Uterus (tissue), 4 donors: Measurements from ENCODE around the gene ADSS1. TPM values are rescaled to one million over a fixed set of nuclear protein-coding genes. Genes with fewer than 3 reads are reported as not detected.

Source experiments
- DNase-seq, 2 donors: peaks; one replicate each; pipeline ENCODE4 v3.0.0-alpha.2; 2019 to 2020
- H3K27ac ChIP-seq, 2 donors: fragments of 200-600 bp; sonication (generic); 1 replicate in 1 of 2; 2 replicates in 1 of 2; pipeline ENCODE4 v1.5.1; 2016 to 2018
- H3K27me3 ChIP-seq, 2 donors: fragments of 200-600 bp; sonication (generic); one replicate each; pipeline ENCODE4 v1.5.1; 2018 to 2019; ENCODE audit warnings: control low read depth in 1 of 2
- H3K36me3 ChIP-seq, 2 donors: fragments of 200-600 bp; sonication (generic); one replicate each; pipeline ENCODE4 v1.5.1; 2019; ENCODE audit warnings: control low read depth in 1 of 2
- H3K4me1 ChIP-seq, 2 donors: fragments of 200-600 bp; sonication (generic); one replicate each; pipeline ENCODE4 v1.5.1; 2018 to 2019; ENCODE audit warnings: control low read depth in 1 of 2
- H3K4me3 ChIP-seq, 2 donors: fragments of 200-600 bp; sonication (generic); 1 replicate in 1 of 2; 2 replicates in 1 of 2; pipeline ENCODE4 v1.5.1; 2018 to 2019; ENCODE audit warnings: mild to moderate bottlenecking in 1 of 2
- H3K9me3 ChIP-seq, 2 donors: fragments of 200-600 bp; sonication (generic); one replicate each; pipeline ENCODE4 v1.5.1; 2019; ENCODE audit warnings: control low read depth in 1 of 2
- POLR2A ChIP-seq, 2 donors: fragments of 450-650 bp; IDR thresholded peaks; one replicate each; pipeline ENCODE4 v1.6.1; 2016; ENCODE audit warnings: antibody characterized with exemption in 2 of 2, mild to moderate bottlenecking in 1 of 2, moderate library complexity in 1 of 2
- intact Hi-C: fragments of 100-400 bp; cut with DNase I; formaldehyde crosslinking; loops from one replicate; pipeline ENCODE4 v1.15.1; 2023; ENCODE audit warnings: low total_unique reads
- total RNA-seq, 4 donors: library from RNA; depleted of rRNA in 3 of 4; stranded (reverse); fragments of >200 nt in 3 of 4; gene quantifications; one replicate each; pipeline versions ENCODE4 v1.1.0 to v1.2.4, GENCODE V29; 2014 to 2023
- TF ChIP-seq, protein P1 (sequence below), 4 experiments: fragments of 200-600 bp in 2 of 4; fragments of 450-650 bp in 2 of 4; sonication (generic) in 2 of 4; IDR thresholded peaks; one replicate each; pipeline ENCODE4 v1.5.1; 2016 to 2019; ENCODE audit warnings: antibody characterized with exemption in 4 of 4, mild to moderate bottlenecking in 2 of 4, moderate library complexity in 1 of 4
- donor health status: DM: yes; HTN: yes; CAD: no.

Gene ADSS1
- total RNA-seq, 4 donors from 2014 or later: 7.0 to 11.7 TPM; not detected in 2

DNA sequence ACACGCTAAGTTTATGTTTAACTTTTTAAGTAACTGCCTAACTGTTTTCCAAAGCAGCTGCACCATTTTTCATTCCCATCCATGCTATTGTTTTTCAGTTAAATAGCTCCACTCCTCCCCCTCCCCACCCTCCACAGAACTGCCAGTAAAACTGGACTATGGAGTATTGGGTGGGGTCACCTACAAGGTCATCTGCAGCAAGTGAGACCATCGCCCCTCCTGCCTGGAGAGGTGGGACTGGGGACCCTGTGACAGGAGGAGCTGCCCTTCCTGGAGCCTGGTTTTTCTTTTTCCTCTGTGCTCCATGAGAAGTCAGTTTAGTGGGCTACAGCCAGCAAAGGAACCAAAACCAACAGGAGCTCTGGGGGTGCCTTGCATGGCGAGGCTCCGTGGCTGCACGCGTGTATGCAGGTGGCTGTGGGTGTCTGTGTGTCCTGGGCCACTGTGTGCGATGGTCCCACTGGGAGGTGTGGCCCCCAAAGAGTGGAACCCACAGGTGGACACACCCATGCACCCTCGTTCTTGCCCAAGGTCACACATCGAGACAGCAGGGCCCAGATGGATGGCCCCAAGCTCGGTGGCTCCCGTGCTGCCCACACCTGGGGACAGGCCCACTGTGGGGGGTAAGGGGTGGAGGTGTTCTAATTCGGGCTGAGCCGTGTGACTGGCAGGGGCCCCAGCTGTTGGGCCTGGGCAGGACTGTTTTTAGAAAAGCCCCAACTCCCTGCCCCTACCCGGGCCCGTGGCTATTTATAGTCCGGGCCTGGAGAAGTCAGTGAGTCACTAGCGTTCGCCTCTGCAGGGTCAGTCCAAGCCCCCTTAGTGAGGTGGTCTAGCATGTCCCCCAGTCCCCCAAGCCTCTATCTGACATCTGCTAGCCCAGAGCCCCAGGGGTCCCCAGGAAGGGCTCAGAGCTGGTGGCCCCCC is 2.3 kb upstream of the ADSS1 start:
- TF ChIP-seq POLR2A (IDR thresholded peaks at IDR 0.05): no peak
- TF ChIP-seq, protein P1, sequence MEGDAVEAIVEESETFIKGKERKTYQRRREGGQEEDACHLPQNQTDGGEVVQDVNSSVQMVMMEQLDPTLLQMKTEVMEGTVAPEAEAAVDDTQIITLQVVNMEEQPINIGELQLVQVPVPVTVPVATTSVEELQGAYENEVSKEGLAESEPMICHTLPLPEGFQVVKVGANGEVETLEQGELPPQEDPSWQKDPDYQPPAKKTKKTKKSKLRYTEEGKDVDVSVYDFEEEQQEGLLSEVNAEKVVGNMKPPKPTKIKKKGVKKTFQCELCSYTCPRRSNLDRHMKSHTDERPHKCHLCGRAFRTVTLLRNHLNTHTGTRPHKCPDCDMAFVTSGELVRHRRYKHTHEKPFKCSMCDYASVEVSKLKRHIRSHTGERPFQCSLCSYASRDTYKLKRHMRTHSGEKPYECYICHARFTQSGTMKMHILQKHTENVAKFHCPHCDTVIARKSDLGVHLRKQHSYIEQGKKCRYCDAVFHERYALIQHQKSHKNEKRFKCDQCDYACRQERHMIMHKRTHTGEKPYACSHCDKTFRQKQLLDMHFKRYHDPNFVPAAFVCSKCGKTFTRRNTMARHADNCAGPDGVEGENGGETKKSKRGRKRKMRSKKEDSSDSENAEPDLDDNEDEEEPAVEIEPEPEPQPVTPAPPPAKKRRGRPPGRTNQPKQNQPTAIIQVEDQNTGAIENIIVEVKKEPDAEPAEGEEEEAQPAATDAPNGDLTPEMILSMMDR (IDR thresholded peaks at IDR 0.05): no peak
- peak overlapping the region in 1 of 2 donors; percentile 5 for H3K27ac ChIP-seq
- no peaks in the 10 kb centered on the region for H3K27me3 ChIP-seq
- H3K9me3 ChIP-seq: no peaks in the 10 kb centered on the region
- no peak for DNase-seq
- peaks cover 0 to 23% of the 10 kb centered on the region in 2 donors for H3K4me1 ChIP-seq
- intact Hi-C loops: no loop called here
- H3K4me3 ChIP-seq: no peak overlapping the region
- H3K36me3 ChIP-seq: no peaks in the 10 kb centered on the region

DNA sequence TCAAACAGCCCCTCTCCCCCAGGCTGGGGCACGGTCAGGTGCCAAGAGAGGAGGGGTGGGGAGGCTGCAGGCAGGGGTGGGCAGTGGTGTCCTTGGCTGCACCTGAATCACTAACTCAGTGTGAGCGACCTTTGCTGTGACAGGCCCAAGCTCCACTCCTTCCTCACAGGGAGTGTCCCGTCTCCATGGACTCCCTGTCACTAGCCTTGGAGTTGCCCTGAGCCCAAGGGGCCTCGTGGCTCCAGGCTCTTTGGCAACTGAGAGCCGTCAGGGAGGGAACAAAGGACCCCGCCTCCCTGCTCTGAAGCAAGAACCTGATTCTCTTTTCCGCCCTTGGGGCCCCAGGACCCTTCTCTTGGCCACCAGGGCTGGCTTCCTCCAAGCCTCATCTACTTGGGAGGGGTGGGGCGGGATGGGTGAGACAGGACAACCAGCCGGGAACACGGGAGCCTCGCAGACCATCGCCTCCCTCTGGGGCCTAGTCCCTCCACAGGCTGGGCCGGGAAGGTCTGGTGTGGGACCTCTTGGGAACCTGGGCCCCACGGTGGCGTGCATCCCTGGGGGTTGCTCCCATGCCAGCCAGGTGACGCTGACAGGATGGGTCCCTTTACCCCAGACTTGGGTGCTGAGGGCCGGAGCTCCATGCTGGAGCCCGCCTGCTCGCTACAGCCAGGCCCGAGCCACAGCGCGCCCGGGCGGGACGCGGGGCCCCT is 935 bp upstream of the ADSS1 start:
- Histone ChIP-seq H3K27ac (no peak overlapping the region), H3K4me1 (peaks cover 0 to 23% of the 10 kb centered on the region in 2 donors), H3K4me3 (peak overlapping the region; percentile 33 to 50), H3K27me3 (no peaks in the 10 kb centered on the region), H3K9me3 (no peaks in the 10 kb centered on the region), H3K36me3 (no peaks in the 10 kb centered on the region)
- intact Hi-C loops: no loop called here
- TF ChIP-seq, protein P1 (IDR thresholded peaks at IDR 0.05): no peak
- TF ChIP-seq POLR2A (IDR thresholded peaks at IDR 0.05): no peak
- DNase-seq: no peak

DNA sequence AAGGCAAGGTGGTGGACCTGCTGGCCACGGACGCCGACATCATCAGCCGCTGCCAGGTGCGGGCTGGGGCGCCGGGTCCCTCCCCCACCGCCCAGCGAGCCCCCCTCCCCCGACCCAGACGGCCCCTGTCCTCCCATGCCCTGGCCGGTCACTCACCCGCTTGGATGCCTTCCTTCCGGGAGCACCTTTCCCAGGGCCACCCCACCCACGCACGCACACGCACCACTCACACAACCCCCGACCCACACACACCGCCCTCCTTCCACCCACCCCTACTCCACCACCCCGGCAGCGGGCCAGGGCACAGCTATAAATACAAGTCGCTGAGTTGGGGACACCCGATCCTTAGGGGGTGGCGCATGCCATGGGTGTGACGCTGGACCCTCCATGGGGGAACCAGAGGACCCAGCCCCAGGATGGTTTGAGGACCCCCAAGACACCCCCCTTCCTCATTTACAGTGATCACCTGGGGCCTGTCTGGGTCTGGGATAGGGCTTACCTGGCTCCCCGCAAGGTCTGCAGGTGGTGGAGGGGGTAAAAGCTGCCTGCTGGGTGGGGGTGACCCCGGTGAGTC is 465 bp downstream of the ADSS1 start:
- peak; percentile 49 to 53 for DNase-seq
- TF ChIP-seq, protein P1 (IDR thresholded peaks at IDR 0.05): no peak
- no peak for TF ChIP-seq POLR2A (IDR thresholded peaks at IDR 0.05)
- Histone ChIP-seq H3K4me1 (peaks cover 0 to 23% of the 10 kb centered on the region in 2 donors), H3K27me3 (no peaks in the 10 kb centered on the region), H3K27ac (peak overlapping the region in 1 of 2 donors; percentile 9), H3K4me3 (peak overlapping the region; percentile 33 to 50), H3K9me3 (no peaks in the 10 kb centered on the region), H3K36me3 (no peaks in the 10 kb centered on the region)
- intact Hi-C loops: no loop called here

DNA sequence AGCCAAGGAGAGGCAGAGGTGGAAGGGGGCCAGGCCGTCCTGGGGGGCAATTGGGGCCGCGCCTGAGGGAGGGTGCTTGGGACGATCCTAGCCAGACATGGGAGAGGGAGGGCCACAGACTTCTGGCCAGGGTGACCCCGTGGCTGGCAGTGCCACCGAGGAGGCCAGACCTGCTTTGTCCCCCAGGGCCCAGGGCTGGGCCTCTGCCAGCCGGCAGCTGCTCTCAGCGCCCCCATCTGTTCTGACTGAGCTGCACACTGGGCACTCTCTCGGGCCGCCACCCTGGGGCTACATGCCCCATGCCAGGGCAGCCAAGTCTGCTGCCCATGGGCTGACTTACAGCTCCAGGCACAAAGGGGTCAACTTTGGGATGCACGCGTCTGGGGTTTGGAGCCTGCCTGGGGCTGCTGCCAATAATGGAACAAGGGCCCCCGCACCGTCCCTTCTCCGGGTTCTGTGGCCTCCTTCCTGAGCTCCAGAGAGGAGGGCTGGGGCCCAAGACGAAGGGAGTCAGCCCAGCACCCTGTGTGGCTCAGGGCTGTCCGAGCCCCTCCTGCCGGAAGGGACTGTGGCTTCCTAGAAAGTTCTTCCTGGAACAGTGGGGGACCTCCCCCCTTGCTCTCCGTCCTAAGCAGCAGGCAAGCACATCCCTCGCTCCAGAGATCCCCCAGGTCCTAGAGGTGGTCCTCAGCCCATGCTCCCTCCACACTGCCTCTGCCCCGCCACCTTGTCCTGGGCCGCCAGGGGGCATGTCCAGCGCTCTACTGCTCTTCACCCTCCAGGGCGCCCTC is 1.1 kb downstream of the ADSS1 start:
- TF ChIP-seq, protein P1 (IDR thresholded peaks at IDR 0.05): peak in 2 of 4 experiments; percentile 5 to 9
- TF ChIP-seq POLR2A (IDR thresholded peaks at IDR 0.05): no peak
- peaks cover 0 to 23% of the 10 kb centered on the region in 2 donors for H3K4me1 ChIP-seq
- no peaks in the 10 kb centered on the region for H3K27me3 ChIP-seq
- intact Hi-C loops: no loop called here
- H3K27ac ChIP-seq: no peak overlapping the region
- no peaks in the 10 kb centered on the region for H3K36me3 ChIP-seq
- H3K4me3 ChIP-seq: peak overlapping the region; percentile 33 to 50
- H3K9me3 ChIP-seq: no peaks in the 10 kb centered on the region
- DNase-seq: peak in 1 of 2 donors; percentile 44
